CD14-positive monocyte (primary cell): Measurements from ENCODE around the gene PYM1. TPM values are rescaled to one million over a fixed set of nuclear protein-coding genes. Genes with fewer than 3 reads are reported as not detected.
"Not testable (repeated sequence)": the region's sequence is repeated elsewhere in the genome, so short reads cannot be mapped to it uniquely, and the experiment has no call there.

ENCODE experiments used
- DNase-seq, 3 donors: peaks; one replicate each; pipeline ENCODE4 v3.0.0-alpha.2; 2011 to 2022
- H2AFZ ChIP-seq: 2 replicates; pipeline ENCODE4 v1.6.0; 2012; ENCODE audit warnings: mild to moderate bottlenecking, low read depth, low read length, inconsistent platforms; ENCODE audit not compliant: insufficient read depth, poor library complexity, severe bottlenecking
- H3K27ac ChIP-seq, 2 donors: 1 replicate in 1 of 2; 2 replicates in 1 of 2; pipeline ENCODE4 v1.5.1; 2012 to 2013; ENCODE audit warnings: low read length in 2 of 2, control low read depth in 1 of 2, inconsistent platforms in 1 of 2, low read depth in 1 of 2, mild to moderate bottlenecking in 1 of 2
- H3K27me3 ChIP-seq, 2 donors: one replicate each; pipeline versions ENCODE4 v1.6.0 to v1.6.1; 2011 to 2013; ENCODE audit warnings: low read length in 2 of 2; ENCODE audit not compliant: control insufficient read depth in 2 of 2, insufficient read depth in 2 of 2
- H3K36me3 ChIP-seq, 2 donors: replicated peaks in 1 of 2; 1 replicate in 1 of 2; 2 replicates in 1 of 2; pipeline versions ENCODE4 v1.5.1 to v1.6.1; 2012 to 2013; ENCODE audit warnings: low read length in 2 of 2, control low read depth in 1 of 2, inconsistent platforms in 1 of 2, mild to moderate bottlenecking in 1 of 2; ENCODE audit not compliant: insufficient read depth in 2 of 2, control insufficient read depth in 1 of 2
- H3K4me1 ChIP-seq, 2 donors: 1 replicate in 1 of 2; 2 replicates in 1 of 2; pipeline versions ENCODE4 v1.5.1 to v1.6.1; 2012 to 2013; ENCODE audit warnings: low read length in 2 of 2, control low read depth in 1 of 2, inconsistent platforms in 1 of 2, mild to moderate bottlenecking in 1 of 2, moderate library complexity in 1 of 2; ENCODE audit not compliant: insufficient read depth in 2 of 2, control insufficient read depth in 1 of 2
- H3K4me2 ChIP-seq: replicated peaks from 2 replicates; pipeline ENCODE3; 2012; ENCODE audit warnings: low read length, moderate library complexity, mild to moderate bottlenecking; ENCODE audit not compliant: poor library complexity, severe bottlenecking; ENCODE audit errors: extremely low read depth
- H3K4me3 ChIP-seq, 3 experiments: fragments of 200-600 bp in 1 of 3; sonication (generic) in 1 of 3; replicated peaks in 1 of 3; 1 replicate in 2 of 3; 2 replicates in 1 of 3; pipeline ENCODE4 v1.5.1; 2011 to 2013; ENCODE audit warnings: low read length in 3 of 3, mild to moderate bottlenecking in 3 of 3, control low read depth in 2 of 3, low read depth in 2 of 3, inconsistent platforms in 1 of 3, moderate library complexity in 1 of 3
- H3K79me2 ChIP-seq: 2 replicates; pipeline ENCODE4 v1.6.0; 2012; ENCODE audit warnings: mild to moderate bottlenecking, control low read depth, inconsistent platforms, low read length, moderate library complexity; ENCODE audit not compliant: insufficient read depth
- H3K9ac ChIP-seq: 2 replicates; pipeline ENCODE4 v1.6.0; 2017; ENCODE audit warnings: low read length, mild to moderate bottlenecking; ENCODE audit not compliant: insufficient read depth, poor library complexity, severe bottlenecking
- H3K9me3 ChIP-seq, 2 donors: replicated peaks in 1 of 2; 1 replicate in 1 of 2; 2 replicates in 1 of 2; pipeline versions ENCODE4 v1.5.1 to v1.6.1; 2012 to 2013; ENCODE audit warnings: low read length in 2 of 2, control low read depth in 1 of 2; ENCODE audit not compliant: control insufficient read depth in 1 of 2, insufficient read depth in 1 of 2
- H4K20me1 ChIP-seq: 2 replicates; pipeline ENCODE4 v1.6.0; 2012; ENCODE audit warnings: mild to moderate bottlenecking, low read length, control low read depth, moderate library complexity; ENCODE audit not compliant: insufficient read depth
- H3K27ac Mint-ChIP-seq, 7 donors: one replicate each; pipeline ENCODE4 v1.8.0; 2020; ENCODE audit warnings: mild to moderate bottlenecking in 7 of 7, mixed read lengths in 7 of 7, moderate library complexity in 6 of 7, inconsistent platforms in 2 of 7
- H3K27me3 Mint-ChIP-seq, 3 donors: one replicate each; pipeline ENCODE4 v1.8.0; 2021 to 2022; ENCODE audit warnings: low read depth in 3 of 3, mild to moderate bottlenecking in 3 of 3, mixed read lengths in 3 of 3, moderate library complexity in 3 of 3, inconsistent platforms in 1 of 3
- H3K36me3 Mint-ChIP-seq, 2 donors: one replicate each; pipeline ENCODE4 v1.8.0; 2020; ENCODE audit warnings: mixed read lengths in 2 of 2, inconsistent platforms in 1 of 2, mild to moderate bottlenecking in 1 of 2
- H3K4me1 Mint-ChIP-seq: one replicate; pipeline ENCODE4 v1.8.0; 2020; ENCODE audit warnings: mild to moderate bottlenecking, mixed read lengths
- H3K4me3 Mint-ChIP-seq, 2 donors: one replicate each; pipeline ENCODE4 v1.8.0; 2020; ENCODE audit warnings: mild to moderate bottlenecking in 2 of 2, mixed read lengths in 2 of 2, moderate library complexity in 1 of 2
- H3K9me3 Mint-ChIP-seq, 7 donors: one replicate each; pipeline ENCODE4 v1.8.0; 2020 to 2022; ENCODE audit warnings: mixed read lengths in 7 of 7, mild to moderate bottlenecking in 6 of 7, moderate library complexity in 6 of 7, inconsistent platforms in 2 of 7
- WGBS: methylation state at CpG from one replicate; pipeline ENCODE4 v1.1.5; 2013; ENCODE audit warnings: missing lambda C conversion rate; ENCODE audit not compliant: insufficient coverage; 5-methylcytosine and 5-hydroxymethylcytosine counted together
- intact Hi-C, 2 donors: fragments of 100-400 bp; cut with micrococcal nuclease; formaldehyde crosslinking; loops; one replicate each; pipeline versions ENCODE4 v1.15.0 to v1.15.1; 2023
- polyA plus RNA-seq, 3 donors: library from polyadenylated mRNA; depleted of rRNA in 1 of 3; unstranded in 2 of 3; stranded (reverse) in 1 of 3; fragments of 300-500 nt in 2 of 3; fragments of >200 nt in 1 of 3; fragmentation: Illumina TruSeq in 2 of 3; gene quantifications; 1 replicate in 2 of 3; 2 replicates in 1 of 3; pipeline ENCODE4 v1.2.3, GENCODE V29; 2012 to 2021
- TF ChIP-seq, protein P1 (sequence below): fragments of 200-600 bp; IDR thresholded peaks from one replicate; pipeline ENCODE4 v1.8.0; 2022; ENCODE audit warnings: antibody characterized with exemption, mild to moderate bottlenecking

Gene PYM1
- polyA plus RNA-seq, 3 donors, result 17.3 to 47.1 (median 39.5) TPM

DNA sequence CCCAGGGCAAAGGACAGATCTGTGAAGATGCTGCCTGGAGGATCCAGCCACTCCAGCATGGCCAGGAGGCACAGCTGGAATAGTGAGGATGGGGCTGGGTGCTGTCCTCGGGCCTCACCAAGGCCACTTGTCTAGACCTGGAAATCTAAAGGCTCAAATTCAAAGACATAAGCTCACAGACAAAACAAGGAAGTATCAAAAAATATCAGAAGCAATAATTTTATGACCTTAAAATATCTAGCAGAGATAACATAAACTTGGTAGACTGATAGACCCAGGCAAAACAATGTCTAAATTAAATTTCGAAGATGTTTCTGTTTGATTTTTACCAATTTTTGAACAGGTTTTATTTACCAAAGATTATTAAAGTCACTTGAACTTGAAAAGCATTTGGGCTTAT is 62.4 kb downstream of the PYM1 start:
- Mint-ChIP-seq H3K9me3 (peaks cover 0 to 23% (median 8%) of the 10 kb centered on the region in 7 donors), H3K36me3 (no peaks in the 10 kb centered on the region), H3K27me3 (peaks cover 0 to 5% (median 0%) of the 10 kb centered on the region in 3 donors), H3K4me3 (no peak overlapping the region), H3K27ac (no peak overlapping the region), H3K4me1 (no peaks in the 10 kb centered on the region)
- TF ChIP-seq, protein P1, sequence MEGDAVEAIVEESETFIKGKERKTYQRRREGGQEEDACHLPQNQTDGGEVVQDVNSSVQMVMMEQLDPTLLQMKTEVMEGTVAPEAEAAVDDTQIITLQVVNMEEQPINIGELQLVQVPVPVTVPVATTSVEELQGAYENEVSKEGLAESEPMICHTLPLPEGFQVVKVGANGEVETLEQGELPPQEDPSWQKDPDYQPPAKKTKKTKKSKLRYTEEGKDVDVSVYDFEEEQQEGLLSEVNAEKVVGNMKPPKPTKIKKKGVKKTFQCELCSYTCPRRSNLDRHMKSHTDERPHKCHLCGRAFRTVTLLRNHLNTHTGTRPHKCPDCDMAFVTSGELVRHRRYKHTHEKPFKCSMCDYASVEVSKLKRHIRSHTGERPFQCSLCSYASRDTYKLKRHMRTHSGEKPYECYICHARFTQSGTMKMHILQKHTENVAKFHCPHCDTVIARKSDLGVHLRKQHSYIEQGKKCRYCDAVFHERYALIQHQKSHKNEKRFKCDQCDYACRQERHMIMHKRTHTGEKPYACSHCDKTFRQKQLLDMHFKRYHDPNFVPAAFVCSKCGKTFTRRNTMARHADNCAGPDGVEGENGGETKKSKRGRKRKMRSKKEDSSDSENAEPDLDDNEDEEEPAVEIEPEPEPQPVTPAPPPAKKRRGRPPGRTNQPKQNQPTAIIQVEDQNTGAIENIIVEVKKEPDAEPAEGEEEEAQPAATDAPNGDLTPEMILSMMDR, result no peak
- Histone ChIP-seq H3K4me2 (no peak overlapping the region), H3K79me2 (no peaks in the 10 kb centered on the region), H3K27ac (no peak overlapping the region), H3K36me3 (no peaks in the 10 kb centered on the region), H2AFZ (no peak overlapping the region), H3K9me3 (peaks cover 0 to 25% of the 10 kb centered on the region in 2 donors), H4K20me1 (no peaks in the 10 kb centered on the region), H3K4me3 (no peak overlapping the region), H3K4me1 (no peaks in the 10 kb centered on the region), H3K27me3 (no peaks in the 10 kb centered on the region), H3K9ac (no peak overlapping the region)
- intact Hi-C loops, result no loop called here
- DNase-seq, result no peak
- WGBS, result no CpG with 5 or more reads among the region's 2 CpGs

DNA sequence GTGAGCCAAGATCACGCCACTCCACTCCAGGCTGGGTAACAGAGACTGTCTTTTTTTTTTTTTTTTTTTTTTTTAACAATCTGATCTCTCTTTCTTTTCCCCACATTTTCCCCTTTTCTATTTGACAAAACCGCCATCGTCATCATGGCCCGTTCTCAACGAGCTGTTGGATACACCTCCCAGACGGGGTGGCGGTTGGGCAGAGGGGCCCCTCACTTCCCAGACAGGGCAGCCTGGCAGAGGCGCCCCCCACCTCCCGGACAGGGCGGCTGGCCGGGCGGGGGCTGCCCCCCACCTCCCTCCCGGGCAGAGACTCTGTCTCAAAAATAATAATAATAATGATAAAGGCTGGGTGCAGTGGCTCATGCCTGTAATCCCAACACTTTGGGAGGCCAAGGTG is 64.8 kb downstream of the PYM1 start:
- H4K20me1 ChIP-seq, H3K4me1 Mint-ChIP-seq, H3K4me3 ChIP-seq, H3K27ac Mint-ChIP-seq, DNase-seq, H3K79me2 ChIP-seq, H3K36me3 Mint-ChIP-seq, H3K4me3 Mint-ChIP-seq, H3K4me1 ChIP-seq, H3K36me3 ChIP-seq, intact Hi-C loops, H3K27ac ChIP-seq, H3K4me2 ChIP-seq, H3K27me3 Mint-ChIP-seq, H3K9ac ChIP-seq, H2AFZ ChIP-seq, H3K27me3 ChIP-seq: not testable (repeated sequence)
- H3K9me3 Mint-ChIP-seq, result peaks cover 0 to 23% (median 8%) of the 10 kb centered on the region in 7 donors
- 97% methylated on average over 6 of the region's 13 CpGs for WGBS
- peaks cover 0 to 25% of the 10 kb centered on the region in 2 donors for H3K9me3 ChIP-seq
